ENCODE data around the gene RTN1. TPM values are rescaled to one million over a fixed set of nuclear protein-coding genes. Genes with fewer than 3 reads are reported as not detected.

The RTN1 gene
- total and polyA plus RNA-seq, 12 donors: 2.9 to 19.7 (median 7.6) TPM

GRCh38 chr14:59890676-59891075, 20.1 kb upstream of the RTN1 start:
- no peak for DNase-seq
- Histone ChIP-seq H3K36me3 (replicated peaks in 1 of 2) (no peaks in the 10 kb centered on the region), H3K27me3 (peaks cover 3% of the 10 kb centered on the region), H3K27ac (no peak overlapping the region), H3K9me3 (replicated peaks in 1 of 3) (no peaks in the 10 kb centered on the region), H3K4me1 (replicated peaks in 1 of 2) (no peaks in the 10 kb centered on the region), H3K4me3 (no peak overlapping the region)
- WGBS, 4 donors: 44 to 59% (median 47%) methylated on average over 2 of the region's 2 CpGs
- intact Hi-C loops (cut with DNase I): no loop called here
- TF ChIP-seq POLR2A (IDR thresholded peaks at IDR 0.05) (no peak), CTCF (IDR thresholded peaks at IDR 0.05) (no peak)

GRCh38 chr14:59882957-59883356, 12.4 kb upstream of the RTN1 start:
- no peak for TF ChIP-seq POLR2A (IDR thresholded peaks at IDR 0.05)
- peak in 1 of 6 experiments; percentile 7 for TF ChIP-seq CTCF (IDR thresholded peaks at IDR 0.05)

GRCh38 chr14:59871166-59871495, 555 bp upstream of the RTN1 start:
- intact Hi-C loops (cut with DNase I): no loop called here
- Histone ChIP-seq H3K27ac (peak overlapping the region in 3 of 5 donors; percentile 8 to 76 (median 62)), H3K9me3 (replicated peaks in 1 of 3) (no peaks in the 10 kb centered on the region), H3K4me3 (peak overlapping the region in 2 of 4 donors; percentile 39 to 73), H3K27me3 (peaks cover 8% of the 10 kb centered on the region), H3K36me3 (replicated peaks in 1 of 2) (no peaks in the 10 kb centered on the region), H3K4me1 (replicated peaks in 1 of 2) (peaks cover 0 to 7% of the 10 kb centered on the region in 2 donors)
- DNase-seq: no peak
- TF ChIP-seq CTCF (IDR thresholded peaks at IDR 0.05): no peak
- 2 to 5% (median 4%) methylated on average over 4 of the region's 4 CpGs for WGBS, 4 donors

More at GRCh38 chr14:59882957-59883356, 12.4 kb upstream of the RTN1 start:
- Histone ChIP-seq H3K4me1 (replicated peaks in 1 of 2) (no peaks in the 10 kb centered on the region), H3K36me3 (replicated peaks in 1 of 2) (no peaks in the 10 kb centered on the region), H3K27ac (no peak overlapping the region), H3K4me3 (no peak overlapping the region), H3K9me3 (replicated peaks in 1 of 3) (no peaks in the 10 kb centered on the region), H3K27me3 (no peaks in the 10 kb centered on the region)
- no peak for DNase-seq
- 28 to 40% (median 37%) methylated on average over 1 of the region's 1 CpG for WGBS, 4 donors
- intact Hi-C loops (cut with DNase I): no loop called here

GRCh38 chr14:59869381-59870255, 958 bp downstream of the RTN1 start:
- Histone ChIP-seq H3K27ac (peak overlapping the region in 1 of 5 donors; percentile 76), H3K27me3 (peaks cover 8% of the 10 kb centered on the region), H3K4me3 (peak overlapping the region in 2 of 4 donors; percentile 39 to 73), H3K9me3 (replicated peaks in 1 of 3) (no peaks in the 10 kb centered on the region), H3K4me1 (replicated peaks in 1 of 2) (peaks cover 0 to 7% of the 10 kb centered on the region in 2 donors), H3K36me3 (replicated peaks in 1 of 2) (no peaks in the 10 kb centered on the region)
- intact Hi-C loops (cut with DNase I): no loop called here
- 5 to 11% (median 8%) methylated on average over 22 to 44 of the region's 44 CpGs for WGBS, 4 donors
- DNase-seq: no peak
- TF ChIP-seq CTCF (IDR thresholded peaks at IDR 0.05): no peak
- TF ChIP-seq POLR2A (IDR thresholded peaks at IDR 0.05): no peak

Data from adrenal gland (tissue), 12 donors.